ENCODE data around the gene KPNB1. TPM values are rescaled to one million over a fixed set of nuclear protein-coding genes. Genes with fewer than 3 reads are reported as not detected.

Gene KPNB1
- total and polyA plus RNA-seq, 10 of the 15 experiments (the other 5 are each of a cell fraction or from before 2014, with no cell fraction given) = 67.8 to 525 (median 246) TPM

DNA sequence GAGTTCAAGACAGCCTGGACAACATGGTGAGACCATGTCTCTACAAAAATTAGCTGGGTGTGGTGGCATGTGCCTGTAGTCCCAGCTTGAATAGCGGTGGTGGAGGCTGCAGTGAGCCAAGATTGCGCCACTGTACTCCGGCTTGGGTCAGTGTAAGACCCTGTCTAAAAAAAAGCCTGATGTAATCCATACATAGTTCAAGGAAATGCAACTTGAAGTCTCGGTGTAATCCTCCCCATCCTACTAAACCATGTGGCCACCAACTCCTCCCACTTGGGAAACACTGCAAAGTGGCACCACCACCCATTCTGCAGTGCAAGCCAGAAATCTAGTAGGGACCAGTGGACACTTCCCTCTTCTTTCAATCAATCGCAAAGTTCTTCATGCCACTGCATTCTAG, 5.4 kb upstream of the KPNB1 start:
- TF ChIP-seq YBX1 (IDR thresholded peaks at IDR 0.05) (no peak), JUND (IDR thresholded peaks at IDR 0.05; ENCODE audit: low read depth, low read length) (no peak), SMARCA5 (IDR thresholded peaks at IDR 0.05) (no peak), SRF (IDR thresholded peaks at IDR 0.05; ENCODE audit: low read depth in 2 of 2, low read length in 2 of 2) (no peak), BMI1 (IDR thresholded peaks at IDR 0.05; ENCODE audit: borderline replicate concordance) (no peak), RB1 (IDR thresholded peaks at IDR 0.05; ENCODE audit: borderline replicate concordance) (no peak), SMAD1 (IDR thresholded peaks at IDR 0.05; ENCODE audit: low read depth, partially characterized antibody) (no peak), SPI1 (IDR thresholded peaks at IDR 0.05; ENCODE audit: borderline replicate concordance, insufficient read depth, low read depth, low read length) (no peak), NR2F1 (conservative IDR thresholded peaks at IDR 0.05) (no peak)
- TF ChIP-seq, protein P1, sequence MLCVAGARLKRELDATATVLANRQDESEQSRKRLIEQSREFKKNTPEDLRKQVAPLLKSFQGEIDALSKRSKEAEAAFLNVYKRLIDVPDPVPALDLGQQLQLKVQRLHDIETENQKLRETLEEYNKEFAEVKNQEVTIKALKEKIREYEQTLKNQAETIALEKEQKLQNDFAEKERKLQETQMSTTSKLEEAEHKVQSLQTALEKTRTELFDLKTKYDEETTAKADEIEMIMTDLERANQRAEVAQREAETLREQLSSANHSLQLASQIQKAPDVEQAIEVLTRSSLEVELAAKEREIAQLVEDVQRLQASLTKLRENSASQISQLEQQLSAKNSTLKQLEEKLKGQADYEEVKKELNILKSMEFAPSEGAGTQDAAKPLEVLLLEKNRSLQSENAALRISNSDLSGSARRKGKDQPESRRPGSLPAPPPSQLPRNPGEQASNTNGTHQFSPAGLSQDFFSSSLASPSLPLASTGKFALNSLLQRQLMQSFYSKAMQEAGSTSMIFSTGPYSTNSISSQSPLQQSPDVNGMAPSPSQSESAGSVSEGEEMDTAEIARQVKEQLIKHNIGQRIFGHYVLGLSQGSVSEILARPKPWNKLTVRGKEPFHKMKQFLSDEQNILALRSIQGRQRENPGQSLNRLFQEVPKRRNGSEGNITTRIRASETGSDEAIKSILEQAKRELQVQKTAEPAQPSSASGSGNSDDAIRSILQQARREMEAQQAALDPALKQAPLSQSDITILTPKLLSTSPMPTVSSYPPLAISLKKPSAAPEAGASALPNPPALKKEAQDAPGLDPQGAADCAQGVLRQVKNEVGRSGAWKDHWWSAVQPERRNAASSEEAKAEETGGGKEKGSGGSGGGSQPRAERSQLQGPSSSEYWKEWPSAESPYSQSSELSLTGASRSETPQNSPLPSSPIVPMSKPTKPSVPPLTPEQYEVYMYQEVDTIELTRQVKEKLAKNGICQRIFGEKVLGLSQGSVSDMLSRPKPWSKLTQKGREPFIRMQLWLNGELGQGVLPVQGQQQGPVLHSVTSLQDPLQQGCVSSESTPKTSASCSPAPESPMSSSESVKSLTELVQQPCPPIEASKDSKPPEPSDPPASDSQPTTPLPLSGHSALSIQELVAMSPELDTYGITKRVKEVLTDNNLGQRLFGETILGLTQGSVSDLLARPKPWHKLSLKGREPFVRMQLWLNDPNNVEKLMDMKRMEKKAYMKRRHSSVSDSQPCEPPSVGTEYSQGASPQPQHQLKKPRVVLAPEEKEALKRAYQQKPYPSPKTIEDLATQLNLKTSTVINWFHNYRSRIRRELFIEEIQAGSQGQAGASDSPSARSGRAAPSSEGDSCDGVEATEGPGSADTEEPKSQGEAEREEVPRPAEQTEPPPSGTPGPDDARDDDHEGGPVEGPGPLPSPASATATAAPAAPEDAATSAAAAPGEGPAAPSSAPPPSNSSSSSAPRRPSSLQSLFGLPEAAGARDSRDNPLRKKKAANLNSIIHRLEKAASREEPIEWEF (IDR thresholded peaks at IDR 0.05; ENCODE audit: insufficient replicate concordance, low read depth, low read length) = no peak
- no peak for FAIRE-seq
- H3K9me3 ChIP-seq (replicated peaks; ENCODE audit: control insufficient read depth, insufficient read depth, low read length) = no peaks in the 10 kb centered on the region
- H4K20me1 ChIP-seq (ENCODE audit: control insufficient read depth, insufficient read depth) = no peaks in the 10 kb centered on the region
- no peak overlapping the region for H2AFZ ChIP-seq (ENCODE audit: control insufficient read depth, low read depth, low read length)
- no TSS peak for BruUV-seq (replicated peaks)
- in situ Hi-C loops (cut with MboI) (no loop called here), intact Hi-C loops (cut with micrococcal nuclease; ENCODE audit: unreplicated experiment) (no loop called here)
- H3K4me2 ChIP-seq (ENCODE audit: control insufficient read depth, insufficient read depth) = no peak overlapping the region
- ChIA-PET RAD21 (ENCODE audit: unreplicated experiment) (no interaction called here), CTCF (interaction anchor here (2.1 kb wide), 1 partner anchor 20 kb away, joined by 7 read pairs; no protein-coding TSS in a partner anchor), SMC1A (ENCODE audit: uncharacterized antibody, unreplicated experiment) (interaction anchor here (1.3 kb wide), 1 partner anchor 15 kb away, joined by 4 read pairs; no protein-coding TSS in a partner anchor), POLR2A (no interaction called here)
- H3K9ac ChIP-seq (ENCODE audit: control insufficient read depth, insufficient read depth, low read length) = no peak overlapping the region
- no peak for ATAC-seq
- no peak overlapping the region for H3K27ac ChIP-seq (ENCODE audit: control insufficient read depth, insufficient read depth)
- H3K36me3 ChIP-seq (ENCODE audit: control insufficient read depth in 2 of 2, insufficient read depth in 2 of 2, low read length in 1 of 2) = no peaks in the 10 kb centered on the region
- peaks cover 7% of the 10 kb centered on the region for H3K79me2 ChIP-seq (ENCODE audit: control insufficient read depth, insufficient read depth, low read length)
- WGBS (ENCODE audit: insufficient coverage, insufficient replicate concordance, low lambda C conversion rate, missing lambda C conversion rate) = 100% methylated on average over 5 of the region's 5 CpGs
- peaks cover 16% of the 10 kb centered on the region for H3K4me1 ChIP-seq (ENCODE audit: control insufficient read depth, insufficient read depth, low read length)
- no peak overlapping the region for H3K4me3 ChIP-seq
- no peak for DNase-seq (ENCODE audit: low read depth, low spot score)
- H3K27me3 ChIP-seq (replicated peaks in 1 of 2; ENCODE audit: control insufficient read depth in 2 of 2, insufficient read depth in 2 of 2, low read length in 1 of 2) = no peaks in the 10 kb centered on the region

Measured in GM12878 (cell line).